ENCODE data around the gene PHF19.

DNA sequence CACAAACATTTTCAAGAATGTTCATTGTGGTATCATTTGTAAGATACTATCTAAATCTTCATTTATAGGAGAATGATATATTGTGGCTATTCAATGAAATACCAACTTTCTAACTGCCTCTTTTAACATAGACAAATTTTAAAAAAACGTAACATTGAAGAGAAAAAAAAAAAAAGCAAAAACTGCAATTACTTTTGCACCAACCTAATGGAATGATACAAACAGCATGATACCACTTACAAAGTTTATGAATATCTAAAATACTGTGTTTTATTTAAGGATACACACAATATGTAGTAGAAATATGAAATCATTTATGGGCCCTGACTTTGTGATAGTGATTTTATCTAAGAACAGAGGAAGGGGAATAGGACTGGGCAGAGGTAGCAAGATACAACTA lies 58.4 kb downstream of the PHF19 start:
- TF ChIP-seq, protein P1, sequence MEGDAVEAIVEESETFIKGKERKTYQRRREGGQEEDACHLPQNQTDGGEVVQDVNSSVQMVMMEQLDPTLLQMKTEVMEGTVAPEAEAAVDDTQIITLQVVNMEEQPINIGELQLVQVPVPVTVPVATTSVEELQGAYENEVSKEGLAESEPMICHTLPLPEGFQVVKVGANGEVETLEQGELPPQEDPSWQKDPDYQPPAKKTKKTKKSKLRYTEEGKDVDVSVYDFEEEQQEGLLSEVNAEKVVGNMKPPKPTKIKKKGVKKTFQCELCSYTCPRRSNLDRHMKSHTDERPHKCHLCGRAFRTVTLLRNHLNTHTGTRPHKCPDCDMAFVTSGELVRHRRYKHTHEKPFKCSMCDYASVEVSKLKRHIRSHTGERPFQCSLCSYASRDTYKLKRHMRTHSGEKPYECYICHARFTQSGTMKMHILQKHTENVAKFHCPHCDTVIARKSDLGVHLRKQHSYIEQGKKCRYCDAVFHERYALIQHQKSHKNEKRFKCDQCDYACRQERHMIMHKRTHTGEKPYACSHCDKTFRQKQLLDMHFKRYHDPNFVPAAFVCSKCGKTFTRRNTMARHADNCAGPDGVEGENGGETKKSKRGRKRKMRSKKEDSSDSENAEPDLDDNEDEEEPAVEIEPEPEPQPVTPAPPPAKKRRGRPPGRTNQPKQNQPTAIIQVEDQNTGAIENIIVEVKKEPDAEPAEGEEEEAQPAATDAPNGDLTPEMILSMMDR (IDR thresholded peaks at IDR 0.05) = no peak
- no peak for TF ChIP-seq POLR2A (IDR thresholded peaks at IDR 0.05)
